Hepatocyte (in vitro differentiated cells): ENCODE measurements around the gene HEPACAM. TPM values are rescaled to one million over a fixed set of nuclear protein-coding genes. Genes with fewer than 3 reads are reported as not detected.

ENCODE experiments used
- DNase-seq: peaks from one replicate; pipeline ENCODE4 v3.0.0-alpha.2; 2016; ENCODE audit warnings: low spot score
- H2AFZ ChIP-seq: fragments of 200-600 bp; sonication (generic); 2 replicates; pipeline ENCODE4 v1.6.0; 2016; ENCODE audit warnings: antibody characterized with exemption, mild to moderate bottlenecking
- H3K27ac ChIP-seq: fragments of 200-600 bp; sonication (generic); 2 replicates; pipeline ENCODE4 v1.5.1; 2016; ENCODE audit warnings: mild to moderate bottlenecking
- H3K27me3 ChIP-seq: fragments of 200-600 bp; sonication (generic); 2 replicates; pipeline ENCODE4 v1.6.1; 2016
- H3K36me3 ChIP-seq: fragments of 200-600 bp; sonication (generic); replicated peaks from 2 replicates; pipeline ENCODE4 v1.5.1; 2016; ENCODE audit warnings: low read depth; ENCODE audit not compliant: insufficient read depth
- H3K4me1 ChIP-seq: fragments of 200-600 bp; sonication (generic); 2 replicates; pipeline ENCODE4 v1.5.1; 2016; ENCODE audit warnings: mild to moderate bottlenecking, moderate library complexity; ENCODE audit not compliant: insufficient read depth
- H3K4me2 ChIP-seq: fragments of 200-600 bp; sonication (generic); 2 replicates; pipeline ENCODE4 v1.6.0; 2016
- H3K4me3 ChIP-seq: fragments of 200-600 bp; sonication (generic); 2 replicates; pipeline ENCODE4 v1.5.1; 2016; ENCODE audit warnings: mild to moderate bottlenecking
- H3K79me2 ChIP-seq: fragments of 200-600 bp; sonication (generic); 2 replicates; pipeline ENCODE4 v1.6.0; 2017; ENCODE audit warnings: mild to moderate bottlenecking
- H3K9me2 ChIP-seq: fragments of 200-600 bp; sonication (generic); replicated peaks from 2 replicates; pipeline ENCODE4 v1.6.0; 2017; ENCODE audit warnings: mild to moderate bottlenecking; ENCODE audit not compliant: insufficient read depth
- H3K9me3 ChIP-seq: fragments of 200-600 bp; sonication (generic); 2 replicates; pipeline ENCODE4 v1.5.1; 2016; ENCODE audit warnings: low read depth, mild to moderate bottlenecking
- H4K20me1 ChIP-seq: fragments of 200-600 bp; sonication (generic); 2 replicates; pipeline ENCODE4 v1.6.0; 2016; ENCODE audit warnings: mild to moderate bottlenecking; ENCODE audit not compliant: insufficient read depth, poor library complexity, severe bottlenecking
- EZH2 ChIP-seq: fragments of 200-600 bp; sonication (generic); IDR thresholded peaks from 2 replicates; pipeline ENCODE4 v1.6.1; 2016; ENCODE audit warnings: antibody characterized with exemption, mild to moderate bottlenecking, borderline replicate concordance
- EZH2phosphoT487 ChIP-seq: fragments of 200-600 bp; sonication (generic); IDR thresholded peaks from one replicate; pipeline ENCODE4 v1.6.1; 2018; ENCODE audit warnings: antibody characterized with exemption, mild to moderate bottlenecking, low read depth, moderate library complexity; ENCODE audit not compliant: unreplicated experiment, severe bottlenecking
- WGBS: methylation state at CpG from one replicate; pipeline ENCODE4 v1.1.6; 2016; ENCODE audit warnings: low lambda C conversion rate; ENCODE audit errors: missing lambda C conversion rate; 5-methylcytosine and 5-hydroxymethylcytosine counted together
- polyA plus RNA-seq: library from polyadenylated mRNA; unstranded; fragments of >200 nt; fragmentation: Nextera tagmentation; extraction: Ambion mirVana; gene quantifications from 2 replicates; pipeline ENCODE4 v1.2.1, GENCODE V29; 2016
- total RNA-seq: library from RNA; depleted of rRNA; stranded (reverse); fragments of >200 nt; gene quantifications from 2 replicates; pipeline ENCODE4 v1.2.3, GENCODE V29; 2014
- TF ChIP-seq, protein P1 (sequence below): fragments of 200-600 bp; sonication (generic); IDR thresholded peaks from 2 replicates; pipeline ENCODE4 v1.5.1; 2016; ENCODE audit warnings: antibody characterized with exemption, mild to moderate bottlenecking; ENCODE audit not compliant: poor library complexity

Gene HEPACAM
- total and polyA plus RNA-seq, 2 experiments from 2014 or later = 0.07 TPM; not detected in 1

DNA sequence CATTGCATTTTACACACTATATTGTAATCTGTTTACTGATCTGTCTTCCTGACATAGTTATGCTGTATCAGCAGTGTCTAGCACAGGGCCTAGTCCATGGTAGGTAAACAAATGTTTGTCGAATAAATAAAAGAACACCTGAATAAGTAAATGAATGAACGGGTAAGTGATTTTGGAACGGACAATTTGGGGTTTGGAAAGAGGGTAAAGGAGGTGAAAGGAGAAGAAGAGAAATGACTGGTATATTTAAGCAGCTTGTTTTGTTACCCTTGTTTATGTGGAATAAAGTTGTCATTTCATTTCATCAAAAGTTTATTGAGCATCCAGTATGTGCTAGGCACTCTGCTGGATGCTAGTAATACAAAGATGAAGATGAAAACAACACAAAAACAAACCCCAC is 16.9 kb downstream of the HEPACAM start, which contains the start of gene HEPN1:
HEPN1 (plus strand) TSS at position 301 of the 400 bp plus-strand sequence.
- Histone ChIP-seq H3K4me1 (no peaks in the 10 kb centered on the region), H2AFZ (no peak within 1 kb of the TSS), H3K9me2 (no peaks in the 10 kb centered on the region), H3K79me2 (no peaks in the 10 kb centered on the region), H3K27me3 (peaks cover 6% of the 10 kb centered on the region), H3K36me3 (no peaks in the 10 kb centered on the region), H4K20me1 (no peaks in the 10 kb centered on the region), H3K4me3 (no peak within 1 kb of the TSS), H3K4me2 (no peak within 1 kb of the TSS), H3K9me3 (no peaks in the 10 kb centered on the region), H3K27ac (no peak within 1 kb of the TSS)
- no peak for DNase-seq
- 93% methylated on average over 3 of the region's 3 CpGs for WGBS
- TF ChIP-seq EZH2phosphoT487 = no peak
- no peak for TF ChIP-seq EZH2
- TF ChIP-seq, protein P1, sequence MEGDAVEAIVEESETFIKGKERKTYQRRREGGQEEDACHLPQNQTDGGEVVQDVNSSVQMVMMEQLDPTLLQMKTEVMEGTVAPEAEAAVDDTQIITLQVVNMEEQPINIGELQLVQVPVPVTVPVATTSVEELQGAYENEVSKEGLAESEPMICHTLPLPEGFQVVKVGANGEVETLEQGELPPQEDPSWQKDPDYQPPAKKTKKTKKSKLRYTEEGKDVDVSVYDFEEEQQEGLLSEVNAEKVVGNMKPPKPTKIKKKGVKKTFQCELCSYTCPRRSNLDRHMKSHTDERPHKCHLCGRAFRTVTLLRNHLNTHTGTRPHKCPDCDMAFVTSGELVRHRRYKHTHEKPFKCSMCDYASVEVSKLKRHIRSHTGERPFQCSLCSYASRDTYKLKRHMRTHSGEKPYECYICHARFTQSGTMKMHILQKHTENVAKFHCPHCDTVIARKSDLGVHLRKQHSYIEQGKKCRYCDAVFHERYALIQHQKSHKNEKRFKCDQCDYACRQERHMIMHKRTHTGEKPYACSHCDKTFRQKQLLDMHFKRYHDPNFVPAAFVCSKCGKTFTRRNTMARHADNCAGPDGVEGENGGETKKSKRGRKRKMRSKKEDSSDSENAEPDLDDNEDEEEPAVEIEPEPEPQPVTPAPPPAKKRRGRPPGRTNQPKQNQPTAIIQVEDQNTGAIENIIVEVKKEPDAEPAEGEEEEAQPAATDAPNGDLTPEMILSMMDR = no peak

DNA sequence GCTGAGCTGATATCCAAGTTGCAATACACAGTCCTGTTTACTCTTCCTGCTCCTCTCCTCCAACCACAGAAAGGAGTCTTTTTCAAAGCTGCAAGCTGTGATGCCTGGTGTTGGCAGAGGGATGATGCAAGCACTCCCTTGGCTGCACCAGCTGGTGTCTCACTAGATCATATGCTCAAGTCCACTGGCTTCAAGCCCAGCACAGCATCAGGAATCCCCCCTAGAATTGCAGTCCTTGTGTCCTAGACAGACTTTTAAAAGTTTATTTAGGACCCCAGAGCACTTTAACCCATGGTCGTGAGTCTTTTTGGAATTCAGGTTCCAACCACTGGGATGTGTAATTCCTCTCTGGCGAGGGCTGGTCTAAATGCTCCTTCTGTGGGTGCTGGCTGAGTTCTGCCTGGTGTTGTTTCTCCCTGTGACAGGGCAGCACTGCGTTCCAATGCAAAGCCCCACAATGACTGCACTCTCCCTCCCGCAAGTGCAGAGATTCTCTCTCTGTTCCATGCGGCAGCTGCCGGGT is 18.7 kb downstream of the HEPACAM start:
- H3K27me3 ChIP-seq = no peaks in the 10 kb centered on the region
- no peaks in the 10 kb centered on the region for H3K36me3 ChIP-seq
- no peak overlapping the region for H2AFZ ChIP-seq
- no peak for DNase-seq
- TF ChIP-seq EZH2 (no peak), EZH2phosphoT487 (no peak)
- TF ChIP-seq, protein P1 = no peak
- WGBS = 74% methylated on average over 6 of the region's 6 CpGs
- no peaks in the 10 kb centered on the region for H3K4me1 ChIP-seq
- no peaks in the 10 kb centered on the region for H3K9me3 ChIP-seq
- no peak overlapping the region for H3K4me3 ChIP-seq
- H3K9me2 ChIP-seq = no peaks in the 10 kb centered on the region
- H3K27ac ChIP-seq = no peak overlapping the region
- no peaks in the 10 kb centered on the region for H3K79me2 ChIP-seq
- H4K20me1 ChIP-seq = no peaks in the 10 kb centered on the region
- H3K4me2 ChIP-seq = no peak overlapping the region

DNA sequence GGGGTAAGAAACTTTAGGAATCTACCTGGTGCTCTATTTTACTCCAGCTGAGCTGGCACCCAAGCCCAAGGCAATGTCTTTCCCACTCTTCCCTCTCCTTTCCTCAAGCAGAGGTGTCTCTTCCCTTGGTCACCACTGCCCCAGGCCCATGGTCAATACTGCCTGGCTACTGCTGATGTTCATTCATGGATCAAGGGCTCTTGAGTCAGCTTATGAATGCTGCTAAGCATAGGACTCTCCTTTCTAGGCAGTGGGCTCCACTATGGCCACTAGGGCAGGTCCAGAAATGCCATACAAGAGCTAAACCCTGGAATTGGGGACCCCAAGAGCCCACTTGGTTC is 19.5 kb downstream of the HEPACAM start:
- Histone ChIP-seq H4K20me1 (no peaks in the 10 kb centered on the region), H3K27me3 (no peaks in the 10 kb centered on the region), H3K9me3 (no peaks in the 10 kb centered on the region), H3K4me2 (no peak overlapping the region), H3K36me3 (no peaks in the 10 kb centered on the region), H2AFZ (no peak overlapping the region), H3K27ac (no peak overlapping the region), H3K79me2 (no peaks in the 10 kb centered on the region), H3K9me2 (no peaks in the 10 kb centered on the region), H3K4me3 (no peak overlapping the region), H3K4me1 (no peaks in the 10 kb centered on the region)
- no peak for DNase-seq
- TF ChIP-seq, protein P1 = no peak
- TF ChIP-seq EZH2phosphoT487 = no peak
- TF ChIP-seq EZH2 = no peak
